ENCODE measurements around the gene TTN. TPM values are rescaled to one million over a fixed set of nuclear protein-coding genes. Genes with fewer than 3 reads are reported as not detected.

TTN gene
- total and polyA plus RNA-seq, 9 donors: 0.17 to 12.9 (median 1.2) TPM

GRCh38 chr2:178804791-178805190, 2.4 kb downstream of the TTN start:
- 59 to 97% (median 96%) methylated on average over 3 of the region's 3 CpGs for WGBS, 3 donors
- intact Hi-C loops (cut with DNase I): no loop called here
- H3K4me1 ChIP-seq (ENCODE audit: insufficient read depth): no peaks in the 10 kb centered on the region
- H3K27me3 ChIP-seq: no peaks in the 10 kb centered on the region
- H3K4me3 ChIP-seq: no peak overlapping the region
- H3K36me3 ChIP-seq: no peaks in the 10 kb centered on the region
- H3K9me3 ChIP-seq: no peaks in the 10 kb centered on the region
- no peak overlapping the region for H3K27ac ChIP-seq
- DNase-seq: no peak
- TF ChIP-seq CTCF (IDR thresholded peaks at IDR 0.05) (no peak), POLR2A (IDR thresholded peaks at IDR 0.05) (no peak), EP300 (IDR thresholded peaks at IDR 0.05) (no peak)

- TF ChIP-seq POLR2A (IDR thresholded peaks at IDR 0.05) (no peak), CTCF (IDR thresholded peaks at IDR 0.05) (no peak), EP300 (IDR thresholded peaks at IDR 0.05) (no peak)
- intact Hi-C loops (cut with DNase I): loop anchor here in 1 of 4 donors (2.0 kb wide), 1 partner anchor 112 kb away; no protein-coding TSS in a partner anchor
- Histone ChIP-seq H3K9me3 (no peaks in the 10 kb centered on the region), H3K36me3 (no peaks in the 10 kb centered on the region), H3K27me3 (no peaks in the 10 kb centered on the region), H3K4me3 (no peak overlapping the region), H3K27ac (no peak overlapping the region), H3K4me1 (ENCODE audit: insufficient read depth) (no peaks in the 10 kb centered on the region)
- DNase-seq: no peak
- WGBS, 3 donors: 88 to 92% (median 90%) methylated on average over 7 of the region's 7 CpGs
Measured at GRCh38 chr2:178800510-178800909, 6.7 kb downstream of the TTN start.

GRCh38 chr2:178799305-178799704, 7.9 kb downstream of the TTN start:
- intact Hi-C loops (cut with DNase I): loop anchor here in 1 of 4 donors (5.0 kb wide), 1 partner anchor 118 kb away; no protein-coding TSS in a partner anchor
- TF ChIP-seq CTCF (IDR thresholded peaks at IDR 0.05): no peak
- TF ChIP-seq EP300 (IDR thresholded peaks at IDR 0.05): no peak
- TF ChIP-seq POLR2A (IDR thresholded peaks at IDR 0.05): no peak
- WGBS, 3 donors: 93 to 96% (median 94%) methylated on average over 19 of the region's 19 CpGs
- Histone ChIP-seq H3K27me3 (no peaks in the 10 kb centered on the region), H3K9me3 (no peaks in the 10 kb centered on the region), H3K36me3 (no peaks in the 10 kb centered on the region), H3K4me1 (ENCODE audit: insufficient read depth) (no peaks in the 10 kb centered on the region), H3K27ac (no peak overlapping the region), H3K4me3 (no peak overlapping the region)
- no peak for DNase-seq

GRCh38 chr2:178796079-178796677, 11.0 kb downstream of the TTN start:
- intact Hi-C loops (cut with DNase I): loop anchor here in 3 of 4 donors (1.0 to 5.0 kb wide), 3 partner anchors 118 to 121 kb away; no protein-coding TSS in a partner anchor
- Histone ChIP-seq H3K36me3 (no peaks in the 10 kb centered on the region), H3K27ac (no peak overlapping the region), H3K4me1 (ENCODE audit: insufficient read depth) (no peaks in the 10 kb centered on the region), H3K27me3 (no peaks in the 10 kb centered on the region), H3K9me3 (no peaks in the 10 kb centered on the region), H3K4me3 (no peak overlapping the region)
- TF ChIP-seq EP300 (IDR thresholded peaks at IDR 0.05): no peak
- TF ChIP-seq CTCF (IDR thresholded peaks at IDR 0.05): peak; percentile 45 to 69 (median 45)
- DNase-seq: no peak
- 85 to 92% (median 87%) methylated on average over 2 of the region's 2 CpGs for WGBS, 3 donors

All from ovary (tissue), 9 donors.